Neural cell (in vitro differentiated cells): ENCODE data around the gene NCS1. TPM values are rescaled to one million over a fixed set of nuclear protein-coding genes. Genes with fewer than 3 reads are reported as not detected.

Source experiments
- H2AFZ ChIP-seq: fragments of 200-600, 300-800 bp; sonication (generic), shearing (Covaris generic); 2 replicates; pipeline ENCODE4 v1.6.0; 2014; ENCODE audit warnings: low read depth, mild to moderate bottlenecking, antibody characterized with exemption, low read length, moderate library complexity
- H3F3A ChIP-seq: fragments of 200-600 bp; shearing (Covaris generic); 2 replicates; pipeline ENCODE4 v1.6.1; 2016; ENCODE audit warnings: mild to moderate bottlenecking, moderate library complexity, mixed read lengths, antibody characterized with exemption, low read length; ENCODE audit not compliant: insufficient read depth, poor library complexity, severe bottlenecking
- H3K27ac ChIP-seq: fragments of 200-600, 300-800 bp; sonication (generic), shearing (Covaris generic); 2 replicates; pipeline ENCODE4 v1.5.1; 2014; ENCODE audit warnings: mild to moderate bottlenecking, low read length, moderate library complexity
- H3K27me3 ChIP-seq: fragments of 300-800, 200-600 bp; sonication (generic), shearing (Covaris generic); 2 replicates; pipeline ENCODE4 v1.6.0; 2014; ENCODE audit warnings: mild to moderate bottlenecking, low read depth, low read length, moderate library complexity; ENCODE audit not compliant: insufficient read depth
- H3K36me3 ChIP-seq: fragments of 300-800, 200-600 bp; sonication (generic), shearing (Covaris generic); 2 replicates; pipeline ENCODE4 v1.5.1; 2014; ENCODE audit warnings: mild to moderate bottlenecking, antibody characterized with exemption, low read length, moderate library complexity; ENCODE audit not compliant: insufficient read depth
- H3K4me2 ChIP-seq: fragments of 300-800, 200-600 bp; sonication (generic), shearing (Covaris generic); 2 replicates; pipeline ENCODE4 v1.6.0; 2014; ENCODE audit warnings: mild to moderate bottlenecking, low read length
- H3K4me3 ChIP-seq: fragments of 300-800, 200-600 bp; sonication (generic), shearing (Covaris generic); 2 replicates; pipeline ENCODE4 v1.5.1; 2014; ENCODE audit warnings: mild to moderate bottlenecking, low read length, moderate library complexity
- H3K79me2 ChIP-seq: fragments of 200-600 bp; shearing (Covaris generic); replicated peaks from 2 replicates; pipeline ENCODE4 v1.6.0; 2014; ENCODE audit warnings: mild to moderate bottlenecking, low read length, moderate library complexity; ENCODE audit not compliant: insufficient read depth
- H3K9ac ChIP-seq: fragments of 300-800, 200-600 bp; sonication (generic), shearing (Covaris generic); 2 replicates; pipeline ENCODE4 v1.6.1; 2016; ENCODE audit warnings: mild to moderate bottlenecking, low read length, mixed read lengths
- H3K9me2 ChIP-seq: fragments of 200-600 bp; shearing (Covaris generic); 2 replicates; pipeline ENCODE4 v1.6.1; 2016; ENCODE audit warnings: mild to moderate bottlenecking, low read length, mixed read lengths; ENCODE audit not compliant: insufficient read depth
- H3K9me3 ChIP-seq: fragments of 200-600, 300-800 bp; sonication (generic), shearing (Covaris generic); 2 replicates; pipeline ENCODE4 v1.6.1; 2016; ENCODE audit warnings: mild to moderate bottlenecking, mixed run types, low read length, moderate library complexity, mixed read lengths
- H4K20me1 ChIP-seq: fragments of 200-600 bp; shearing (Covaris generic); 2 replicates; pipeline ENCODE4 v1.6.1; 2016; ENCODE audit warnings: mild to moderate bottlenecking, mixed run types; ENCODE audit not compliant: insufficient read depth
- EP300 ChIP-seq: fragments of 450-650 bp; conservative IDR thresholded peaks from 2 replicates; pipeline ENCODE4 v1.6.1; 2014; ENCODE audit warnings: antibody characterized with exemption, mild to moderate bottlenecking, moderate library complexity; ENCODE audit not compliant: poor library complexity, severe bottlenecking
- MXI1 ChIP-seq: fragments of 450-650 bp; conservative IDR thresholded peaks from 2 replicates; pipeline ENCODE4 v1.6.1; 2014; ENCODE audit warnings: antibody characterized with exemption, mild to moderate bottlenecking; ENCODE audit not compliant: poor library complexity, severe bottlenecking
- POLR2AphosphoS5 ChIP-seq: IDR thresholded peaks from 2 replicates; pipeline ENCODE4 v1.6.1; 2012
- RAD21 ChIP-seq: fragments of 450-650 bp; conservative IDR thresholded peaks from 2 replicates; pipeline ENCODE4 v1.6.1; 2014; ENCODE audit warnings: antibody characterized with exemption, mild to moderate bottlenecking, moderate library complexity
- SMC3 ChIP-seq: fragments of 450-650 bp; conservative IDR thresholded peaks from 2 replicates; pipeline ENCODE4 v1.6.1; 2014; ENCODE audit warnings: antibody characterized with exemption, mild to moderate bottlenecking, moderate library complexity; ENCODE audit not compliant: poor library complexity
- TAF1 ChIP-seq: IDR thresholded peaks from 2 replicates; pipeline ENCODE4 v1.6.1; 2012; ENCODE audit warnings: low read depth
- polyA plus RNA-seq: library from polyadenylated mRNA; depleted of rRNA; stranded (reverse); fragments of >200 nt; gene quantifications from 2 replicates; pipeline ENCODE4 v1.2.3, GENCODE V29; 2014
- TF ChIP-seq, protein P1 (sequence below): fragments of 450-650 bp; IDR thresholded peaks from 2 replicates; pipeline ENCODE4 v1.5.1; 2014; ENCODE audit warnings: antibody characterized with exemption, mild to moderate bottlenecking, moderate library complexity; ENCODE audit not compliant: poor library complexity, severe bottlenecking
- TF ChIP-seq, protein P2 (sequence below): IDR thresholded peaks from 2 replicates; pipeline ENCODE4 v1.6.1; 2012; ENCODE audit warnings: borderline replicate concordance

Gene NCS1
- polyA plus RNA-seq, 1 donor from 2014 or later = 73.3 TPM

DNA sequence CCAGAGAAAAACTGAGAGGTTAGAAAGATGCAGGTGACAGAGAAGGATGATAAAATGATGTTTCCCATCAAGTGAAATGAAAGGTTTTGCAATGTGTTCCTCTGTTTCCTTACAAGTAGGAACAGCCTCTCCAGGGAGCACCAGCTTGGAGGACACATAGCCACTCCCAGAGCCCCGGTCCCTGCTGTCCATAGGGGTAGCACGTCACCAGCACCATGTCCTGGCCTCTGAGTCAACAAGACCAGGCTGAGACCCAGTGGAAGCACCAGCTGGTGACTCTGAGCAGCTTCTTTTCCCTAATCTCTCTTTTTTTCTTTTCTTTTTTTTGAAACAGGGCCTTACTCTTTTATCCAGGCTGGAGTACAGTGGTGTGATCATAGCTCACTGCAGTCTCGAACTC, 73.9 kb downstream of the NCS1 start:
- Histone ChIP-seq H2AFZ (no peak overlapping the region), H3K9me3 (no peaks in the 10 kb centered on the region), H3F3A (no peaks in the 10 kb centered on the region), H3K9me2 (no peaks in the 10 kb centered on the region), H4K20me1 (no peaks in the 10 kb centered on the region), H3K27ac (no peak overlapping the region), H3K27me3 (no peaks in the 10 kb centered on the region), H3K79me2 (no peaks in the 10 kb centered on the region), H3K36me3 (no peaks in the 10 kb centered on the region), H3K4me3 (no peak overlapping the region), H3K9ac (no peak overlapping the region), H3K4me2 (no peak overlapping the region)
- TF ChIP-seq POLR2AphosphoS5 (no peak), SMC3 (no peak), EP300 (no peak), MXI1 (no peak), TAF1 (no peak), RAD21 (no peak)
- TF ChIP-seq, protein P1, sequence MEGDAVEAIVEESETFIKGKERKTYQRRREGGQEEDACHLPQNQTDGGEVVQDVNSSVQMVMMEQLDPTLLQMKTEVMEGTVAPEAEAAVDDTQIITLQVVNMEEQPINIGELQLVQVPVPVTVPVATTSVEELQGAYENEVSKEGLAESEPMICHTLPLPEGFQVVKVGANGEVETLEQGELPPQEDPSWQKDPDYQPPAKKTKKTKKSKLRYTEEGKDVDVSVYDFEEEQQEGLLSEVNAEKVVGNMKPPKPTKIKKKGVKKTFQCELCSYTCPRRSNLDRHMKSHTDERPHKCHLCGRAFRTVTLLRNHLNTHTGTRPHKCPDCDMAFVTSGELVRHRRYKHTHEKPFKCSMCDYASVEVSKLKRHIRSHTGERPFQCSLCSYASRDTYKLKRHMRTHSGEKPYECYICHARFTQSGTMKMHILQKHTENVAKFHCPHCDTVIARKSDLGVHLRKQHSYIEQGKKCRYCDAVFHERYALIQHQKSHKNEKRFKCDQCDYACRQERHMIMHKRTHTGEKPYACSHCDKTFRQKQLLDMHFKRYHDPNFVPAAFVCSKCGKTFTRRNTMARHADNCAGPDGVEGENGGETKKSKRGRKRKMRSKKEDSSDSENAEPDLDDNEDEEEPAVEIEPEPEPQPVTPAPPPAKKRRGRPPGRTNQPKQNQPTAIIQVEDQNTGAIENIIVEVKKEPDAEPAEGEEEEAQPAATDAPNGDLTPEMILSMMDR = no peak
- TF ChIP-seq, protein P2, sequence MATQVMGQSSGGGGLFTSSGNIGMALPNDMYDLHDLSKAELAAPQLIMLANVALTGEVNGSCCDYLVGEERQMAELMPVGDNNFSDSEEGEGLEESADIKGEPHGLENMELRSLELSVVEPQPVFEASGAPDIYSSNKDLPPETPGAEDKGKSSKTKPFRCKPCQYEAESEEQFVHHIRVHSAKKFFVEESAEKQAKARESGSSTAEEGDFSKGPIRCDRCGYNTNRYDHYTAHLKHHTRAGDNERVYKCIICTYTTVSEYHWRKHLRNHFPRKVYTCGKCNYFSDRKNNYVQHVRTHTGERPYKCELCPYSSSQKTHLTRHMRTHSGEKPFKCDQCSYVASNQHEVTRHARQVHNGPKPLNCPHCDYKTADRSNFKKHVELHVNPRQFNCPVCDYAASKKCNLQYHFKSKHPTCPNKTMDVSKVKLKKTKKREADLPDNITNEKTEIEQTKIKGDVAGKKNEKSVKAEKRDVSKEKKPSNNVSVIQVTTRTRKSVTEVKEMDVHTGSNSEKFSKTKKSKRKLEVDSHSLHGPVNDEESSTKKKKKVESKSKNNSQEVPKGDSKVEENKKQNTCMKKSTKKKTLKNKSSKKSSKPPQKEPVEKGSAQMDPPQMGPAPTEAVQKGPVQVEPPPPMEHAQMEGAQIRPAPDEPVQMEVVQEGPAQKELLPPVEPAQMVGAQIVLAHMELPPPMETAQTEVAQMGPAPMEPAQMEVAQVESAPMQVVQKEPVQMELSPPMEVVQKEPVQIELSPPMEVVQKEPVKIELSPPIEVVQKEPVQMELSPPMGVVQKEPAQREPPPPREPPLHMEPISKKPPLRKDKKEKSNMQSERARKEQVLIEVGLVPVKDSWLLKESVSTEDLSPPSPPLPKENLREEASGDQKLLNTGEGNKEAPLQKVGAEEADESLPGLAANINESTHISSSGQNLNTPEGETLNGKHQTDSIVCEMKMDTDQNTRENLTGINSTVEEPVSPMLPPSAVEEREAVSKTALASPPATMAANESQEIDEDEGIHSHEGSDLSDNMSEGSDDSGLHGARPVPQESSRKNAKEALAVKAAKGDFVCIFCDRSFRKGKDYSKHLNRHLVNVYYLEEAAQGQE = no peak

- H2AFZ ChIP-seq = no peak overlapping the region
- no peak for TF ChIP-seq RAD21
- TF ChIP-seq, protein P1 = no peak
- TF ChIP-seq MXI1 = no peak
Observed at GRCh38 chr9:130254747-130255630, 82.8 kb downstream of the NCS1 start.

More at GRCh38 chr9:130254747-130255630, 82.8 kb downstream of the NCS1 start:
- Histone ChIP-seq H3K79me2 (no peaks in the 10 kb centered on the region), H3K27me3 (no peaks in the 10 kb centered on the region), H3K4me3 (no peak overlapping the region), H3F3A (no peaks in the 10 kb centered on the region), H3K4me2 (no peak overlapping the region), H4K20me1 (no peaks in the 10 kb centered on the region), H3K9ac (no peak overlapping the region), H3K9me3 (no peaks in the 10 kb centered on the region), H3K9me2 (no peaks in the 10 kb centered on the region), H3K27ac (no peak overlapping the region), H3K36me3 (no peaks in the 10 kb centered on the region)
